ENCODE results near the gene MTHFR.

The MTHFR gene

GRCh38 chr1:11805422-11806306, at the start of gene MTHFR, which contains the start of gene CLCN6:
TSS of gene MTHFR (minus strand) at chr1:11805964. CDS start at chr1:11803116, 2,848 bp downstream.
TSS of gene CLCN6 (plus strand) at chr1:11806191. CDS start at chr1:11806263, 72 bp downstream.
- peak; percentile 90 to 95 (median 93) for DNase-seq (ENCODE audit: low read depth in 3 of 3, low spot score in 1 of 3)

- no peak for DNase-seq (ENCODE audit: low read depth in 3 of 3, low spot score in 1 of 3)
These were observed 49.7 kb upstream of the MTHFR start for GRCh38 chr1:11855430-11855829.

- DNase-seq (ENCODE audit: low read depth in 3 of 3, low spot score in 1 of 3) = no peak
These were observed 48.8 kb upstream of the MTHFR start for GRCh38 chr1:11854519-11854918.

GRCh38 chr1:11851180-11851579, 45.4 kb upstream of the MTHFR start:
- DNase-seq (ENCODE audit: low read depth in 3 of 3, low spot score in 1 of 3) = no peak

- no peak for DNase-seq (ENCODE audit: low read depth in 3 of 3, low spot score in 1 of 3)
These were observed 44.4 kb upstream of the MTHFR start for GRCh38 chr1:11850156-11850555.

- no peak for DNase-seq (ENCODE audit: low read depth in 3 of 3, low spot score in 1 of 3)
These were observed 42.6 kb upstream of the MTHFR start for GRCh38 chr1:11848373-11848700.

- no peak for DNase-seq (ENCODE audit: low read depth in 3 of 3, low spot score in 1 of 3)
These were observed 42.1 kb upstream of the MTHFR start, which contains the start of gene NPPA for GRCh38 chr1:11847667-11848372. TSS of gene NPPA (minus strand) at chr1:11847783. CDS start at chr1:11847684, 99 bp downstream.

GRCh38 chr1:11845641-11846335, 40.0 kb upstream of the MTHFR start:
- no peak for DNase-seq (ENCODE audit: low read depth in 3 of 3, low spot score in 1 of 3)

- DNase-seq (ENCODE audit: low read depth in 3 of 3, low spot score in 1 of 3) = no peak
These were observed 36.6 kb upstream of the MTHFR start for GRCh38 chr1:11842154-11843041.

GRCh38 chr1:11841245-11842153, 35.7 kb upstream of the MTHFR start:
- DNase-seq (ENCODE audit: low read depth in 3 of 3, low spot score in 1 of 3) = no peak

GRCh38 chr1:11839727-11840705, 34.3 kb upstream of the MTHFR start:
- DNase-seq (ENCODE audit: low read depth in 3 of 3, low spot score in 1 of 3) = no peak

- peak; percentile 26 to 73 (median 57) for DNase-seq (ENCODE audit: low read depth in 3 of 3, low spot score in 1 of 3)
These were observed 32.8 kb upstream of the MTHFR start for GRCh38 chr1:11838349-11839272.

GRCh38 chr1:11837767-11838348, 32.1 kb upstream of the MTHFR start:
- no peak for DNase-seq (ENCODE audit: low read depth in 3 of 3, low spot score in 1 of 3)

GRCh38 chr1:11836955-11837766, 31.4 kb upstream of the MTHFR start:
- no peak for DNase-seq (ENCODE audit: low read depth in 3 of 3, low spot score in 1 of 3)

- DNase-seq (ENCODE audit: low read depth in 3 of 3, low spot score in 1 of 3) = no peak
These were observed 29.9 kb upstream of the MTHFR start for GRCh38 chr1:11835441-11836225.

Measured in stimulated activated CD4-positive, alpha-beta T cell treated with anti-CD3 and anti-CD28 coated beads, TNF-alpha, amount 100 ng/mL, for 1 hour (primary cell).